Ectodermal cell (in vitro differentiated cells): ENCODE data around the gene ABTB2.

Source experiments
- H3K27ac ChIP-seq: 2 replicates; pipeline ENCODE4 v1.7.0; 2013; ENCODE audit warnings: mild to moderate bottlenecking, low read depth, low read length; ENCODE audit not compliant: insufficient read depth, poor library complexity, severe bottlenecking
- H3K27me3 ChIP-seq: 2 replicates; pipeline ENCODE4 v1.7.0; 2013; ENCODE audit warnings: mild to moderate bottlenecking, low read length; ENCODE audit not compliant: insufficient read depth, control insufficient read depth, poor library complexity, severe bottlenecking
- H3K36me3 ChIP-seq: one replicate; pipeline ENCODE4 v1.7.0; 2013; ENCODE audit warnings: low read length; ENCODE audit not compliant: control insufficient read depth, insufficient read depth
- H3K4me1 ChIP-seq: one replicate; pipeline ENCODE4 v1.7.0; 2013; ENCODE audit warnings: low read length; ENCODE audit not compliant: control insufficient read depth, insufficient read depth
- H3K4me3 ChIP-seq: 2 replicates; pipeline ENCODE4 v1.7.0; 2013; ENCODE audit warnings: low read depth, low read length, control low read depth; ENCODE audit not compliant: insufficient read depth
- H3K9me3 ChIP-seq: 2 replicates; pipeline ENCODE4 v1.7.0; 2013; ENCODE audit warnings: mild to moderate bottlenecking, low read length, moderate library complexity; ENCODE audit not compliant: control insufficient read depth
- WGBS, 2 experiments: methylation state at CpG; one replicate each; pipeline ENCODE4 v1.1.7; 2013; ENCODE audit warnings: missing lambda C conversion rate in 2 of 2; 5-methylcytosine and 5-hydroxymethylcytosine counted together

Gene ABTB2

DNA sequence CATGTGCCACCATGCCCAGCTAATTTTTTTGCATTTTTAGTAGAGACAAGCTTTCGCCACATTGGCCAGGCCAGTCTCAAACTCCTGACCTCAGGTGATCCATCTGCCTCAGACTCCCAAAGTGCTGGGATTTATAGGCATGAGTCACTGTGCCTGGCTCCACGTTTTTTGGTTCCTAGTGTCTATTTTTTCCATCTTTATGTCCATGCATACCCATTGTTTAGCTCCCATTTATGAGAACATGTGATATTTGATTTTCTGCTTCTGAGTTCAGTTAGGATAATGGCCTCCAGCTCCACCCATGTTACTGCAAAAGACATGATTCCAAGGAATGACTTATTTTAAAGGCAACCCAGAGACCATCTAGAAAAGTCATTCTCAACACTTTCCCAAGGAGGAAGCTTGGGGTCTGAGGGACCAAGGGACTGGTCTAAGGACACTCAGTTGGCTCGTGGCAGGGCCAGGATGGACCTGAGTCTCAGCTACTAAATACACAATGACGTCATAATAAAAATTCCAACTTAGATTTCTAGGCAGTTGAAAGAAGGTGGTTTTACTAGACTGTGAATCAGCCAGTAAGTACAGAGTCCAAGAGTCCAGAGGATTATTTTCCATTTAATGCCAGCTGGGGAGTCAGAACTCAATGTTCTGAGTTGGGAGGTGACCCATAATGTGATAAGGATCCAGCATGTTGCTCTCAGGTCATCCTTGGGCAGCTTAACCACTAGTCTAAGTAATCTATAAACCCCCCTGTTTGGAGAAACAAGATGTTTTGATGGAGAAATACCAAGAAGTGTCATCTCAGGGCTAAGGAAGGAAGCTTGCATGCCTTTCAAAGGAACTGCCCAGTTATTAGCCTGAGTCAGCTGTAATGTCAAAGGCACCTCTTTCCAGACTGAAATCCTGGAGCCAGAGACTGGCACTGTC lies 39.4 kb downstream of the ABTB2 start:
- H3K36me3 ChIP-seq: no peaks in the 10 kb centered on the region
- H3K4me1 ChIP-seq: peaks cover 4% of the 10 kb centered on the region
- 89 to 95% methylated on average over 4 of the region's 4 CpGs for WGBS, 2 experiments
- no peaks in the 10 kb centered on the region for H3K27me3 ChIP-seq
- H3K27ac ChIP-seq: no peak overlapping the region
- no peak overlapping the region for H3K4me3 ChIP-seq
- no peaks in the 10 kb centered on the region for H3K9me3 ChIP-seq

DNA sequence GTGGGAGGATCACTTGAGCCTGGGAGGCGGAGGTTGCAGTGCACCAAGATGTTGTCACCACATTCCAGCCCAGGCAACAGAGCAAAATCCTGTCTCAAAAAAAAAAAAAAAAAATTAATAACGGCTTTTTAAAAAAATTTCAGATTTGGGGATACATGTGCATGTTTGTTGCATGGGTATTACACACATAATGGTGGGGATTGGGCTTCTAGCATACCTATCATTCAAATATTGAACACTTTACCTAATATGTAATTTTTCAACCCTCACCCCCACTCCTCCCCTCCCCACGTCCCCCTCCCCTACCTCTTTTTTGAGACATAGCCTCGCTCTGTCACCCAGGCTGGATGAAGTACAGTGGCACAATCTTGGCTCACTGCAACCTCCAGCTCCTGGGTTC lies 40.1 kb downstream of the ABTB2 start:
- 93 to 95% methylated on average over 3 of the region's 4 CpGs for WGBS, 2 experiments
- Histone ChIP-seq H3K4me3 (no peak overlapping the region), H3K4me1 (peaks cover 4% of the 10 kb centered on the region), H3K36me3 (no peaks in the 10 kb centered on the region), H3K27me3 (no peaks in the 10 kb centered on the region), H3K9me3 (no peaks in the 10 kb centered on the region), H3K27ac (no peak overlapping the region)

DNA sequence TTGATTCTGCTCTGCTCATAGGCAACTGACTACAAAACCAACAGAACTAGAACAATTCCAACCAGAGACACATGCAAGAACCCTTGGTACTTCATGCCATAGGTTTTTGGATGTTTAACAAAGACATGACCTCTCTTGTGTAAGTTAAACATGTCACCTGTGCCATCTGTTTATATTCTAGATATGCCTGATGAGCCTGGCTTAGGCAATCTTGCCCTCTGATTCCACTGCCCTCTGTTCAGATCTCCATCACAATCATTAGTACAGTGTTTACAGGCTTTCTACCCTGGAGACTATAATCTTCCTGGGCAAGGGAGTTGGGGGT lies 40.8 kb downstream of the ABTB2 start:
- H3K27me3 ChIP-seq: no peaks in the 10 kb centered on the region
- no peaks in the 10 kb centered on the region for H3K9me3 ChIP-seq
- no peaks in the 10 kb centered on the region for H3K36me3 ChIP-seq
- no peak overlapping the region for H3K4me3 ChIP-seq
- H3K27ac ChIP-seq: no peak overlapping the region
- H3K4me1 ChIP-seq: peaks cover 4% of the 10 kb centered on the region

DNA sequence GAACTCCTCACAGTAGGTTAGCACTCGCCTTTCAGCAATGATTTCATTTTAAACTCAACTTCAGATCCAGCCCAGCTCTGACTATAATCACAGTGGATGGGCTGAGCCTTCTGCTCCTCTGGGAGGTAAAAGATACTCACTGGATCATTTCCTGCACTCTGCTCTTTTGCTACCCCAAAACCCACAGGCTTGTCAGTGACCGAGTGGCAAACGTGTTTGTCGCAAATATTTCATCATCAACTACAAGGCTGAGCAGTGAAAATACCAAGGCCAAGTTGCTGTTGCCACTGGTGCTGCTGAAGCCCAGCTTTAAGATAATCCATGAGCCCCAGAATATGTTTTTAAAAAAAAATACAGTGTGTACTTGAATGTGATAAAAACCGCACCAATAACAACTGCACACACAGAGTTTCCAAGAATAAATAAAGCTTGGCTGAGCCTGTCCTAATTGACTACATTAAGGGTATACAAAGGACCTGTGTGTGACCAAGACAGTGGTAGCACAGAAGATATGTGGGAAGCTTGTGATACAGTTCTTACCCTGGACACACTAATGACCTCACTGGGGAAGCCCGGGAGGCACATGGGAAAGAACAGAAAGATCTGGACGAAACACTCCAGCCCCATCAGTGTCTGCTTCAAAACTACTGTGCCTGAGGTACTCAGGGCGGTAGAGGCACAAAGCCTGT lies 41.3 kb downstream of the ABTB2 start:
- H3K27ac ChIP-seq: no peak overlapping the region
- H3K27me3 ChIP-seq: no peaks in the 10 kb centered on the region
- peaks cover 4% of the 10 kb centered on the region for H3K4me1 ChIP-seq
- H3K4me3 ChIP-seq: no peak overlapping the region
- WGBS, 2 experiments: 88 to 92% methylated on average over 8 of the region's 8 CpGs
- no peaks in the 10 kb centered on the region for H3K9me3 ChIP-seq
- no peaks in the 10 kb centered on the region for H3K36me3 ChIP-seq

DNA sequence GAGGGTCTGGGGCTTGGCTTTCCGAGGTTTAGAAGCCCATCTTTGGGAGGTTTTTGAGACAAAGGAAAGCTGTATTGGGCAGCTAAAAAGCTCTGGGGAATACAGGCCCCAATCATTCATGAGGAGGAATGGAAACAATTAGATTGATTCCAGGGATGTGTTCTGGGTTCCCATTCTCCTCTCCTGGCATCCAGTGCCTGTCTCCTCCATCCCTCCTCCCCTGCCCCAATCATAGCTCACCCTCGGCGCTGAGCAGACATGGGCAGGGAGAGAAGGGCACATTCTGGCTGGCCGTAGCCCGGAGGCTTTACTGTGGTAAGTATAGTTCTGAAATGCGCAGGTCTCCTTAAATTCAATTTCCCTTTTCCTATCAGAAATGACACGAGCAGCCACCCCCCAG lies 42.4 kb downstream of the ABTB2 start:
- no peak overlapping the region for H3K27ac ChIP-seq
- H3K27me3 ChIP-seq: no peaks in the 10 kb centered on the region
- 87 to 92% methylated on average over 7 of the region's 7 CpGs for WGBS, 2 experiments
- H3K4me1 ChIP-seq: peaks cover 4% of the 10 kb centered on the region
- H3K36me3 ChIP-seq: no peaks in the 10 kb centered on the region
- no peak overlapping the region for H3K4me3 ChIP-seq
- H3K9me3 ChIP-seq: no peaks in the 10 kb centered on the region

DNA sequence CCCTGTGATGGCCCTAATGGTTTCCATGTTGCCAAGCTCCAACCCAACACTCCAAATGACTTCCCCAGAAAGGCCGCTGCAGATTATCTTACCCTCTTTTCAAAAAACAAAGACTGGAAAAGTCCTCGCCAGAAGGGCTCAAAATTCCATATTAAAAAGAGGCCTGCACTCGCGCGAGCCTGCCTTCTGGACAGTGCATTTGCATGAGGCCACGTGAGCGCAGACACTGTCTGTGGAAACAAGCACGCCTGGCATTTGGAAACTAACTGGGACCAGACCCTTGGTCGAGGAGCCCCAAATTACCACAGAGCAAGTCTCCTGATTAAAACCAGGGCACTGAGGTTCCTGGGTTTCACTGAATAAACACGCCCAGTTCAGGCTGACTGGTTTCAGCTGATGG lies 42.9 kb downstream of the ABTB2 start:
- no peak overlapping the region for H3K4me3 ChIP-seq
- H3K27me3 ChIP-seq: no peaks in the 10 kb centered on the region
- H3K36me3 ChIP-seq: no peaks in the 10 kb centered on the region
- no peaks in the 10 kb centered on the region for H3K9me3 ChIP-seq
- H3K27ac ChIP-seq: no peak overlapping the region
- 93% methylated on average over 10 of the region's 10 CpGs for WGBS, 2 experiments
- peaks cover 4% of the 10 kb centered on the region for H3K4me1 ChIP-seq

DNA sequence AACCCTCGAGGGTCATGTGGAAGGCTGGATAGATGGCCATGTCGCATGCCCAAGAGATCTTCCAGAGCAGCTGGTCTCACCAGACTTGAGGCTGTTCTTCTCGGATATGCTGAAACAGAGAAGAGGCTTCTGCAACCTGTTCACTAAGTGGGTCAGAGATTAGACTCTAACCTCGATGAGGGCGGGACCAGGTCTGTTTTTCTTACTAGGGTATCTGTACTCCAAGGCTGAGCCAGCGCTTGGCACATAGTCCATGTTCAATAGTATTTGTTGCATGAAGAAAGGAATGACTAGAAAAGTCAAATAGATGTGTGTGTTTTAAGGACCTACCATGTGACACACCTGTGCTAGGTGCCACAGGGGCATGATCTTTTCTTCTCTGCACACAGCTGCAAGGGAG lies 43.6 kb downstream of the ABTB2 start:
- Histone ChIP-seq H3K36me3 (no peaks in the 10 kb centered on the region), H3K27ac (no peak overlapping the region), H3K4me1 (peaks cover 4% of the 10 kb centered on the region), H3K9me3 (no peaks in the 10 kb centered on the region), H3K27me3 (no peaks in the 10 kb centered on the region), H3K4me3 (no peak overlapping the region)
- 96% methylated on average over 6 of the region's 6 CpGs for WGBS, 2 experiments

DNA sequence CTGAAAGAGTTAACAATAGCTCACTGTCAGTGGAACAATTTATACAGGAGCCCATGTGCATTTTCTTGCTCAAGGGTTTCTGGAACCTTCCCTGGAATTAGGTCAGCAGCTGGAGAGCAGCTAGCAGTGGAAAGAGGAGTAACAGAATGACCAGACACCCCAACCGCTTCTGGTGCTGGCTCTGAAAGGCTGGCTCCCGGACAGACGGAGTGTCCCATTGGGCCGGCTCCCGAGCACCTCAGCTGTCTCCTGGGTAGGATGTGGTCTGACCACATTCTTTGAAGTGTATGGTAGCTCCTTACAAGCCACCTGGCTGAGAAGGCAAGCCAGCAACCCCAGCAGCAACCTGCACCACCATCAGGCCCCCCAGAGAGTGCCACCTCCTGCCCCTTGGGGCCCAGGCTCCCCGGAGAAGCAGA lies 44.7 kb downstream of the ABTB2 start:
- peaks cover 4% of the 10 kb centered on the region for H3K4me1 ChIP-seq
- WGBS, 2 experiments: 91 to 93% methylated on average over 6 of the region's 6 CpGs
- H3K36me3 ChIP-seq: no peaks in the 10 kb centered on the region
- no peaks in the 10 kb centered on the region for H3K27me3 ChIP-seq
- no peak overlapping the region for H3K27ac ChIP-seq
- H3K4me3 ChIP-seq: no peak overlapping the region
- H3K9me3 ChIP-seq: no peaks in the 10 kb centered on the region

DNA sequence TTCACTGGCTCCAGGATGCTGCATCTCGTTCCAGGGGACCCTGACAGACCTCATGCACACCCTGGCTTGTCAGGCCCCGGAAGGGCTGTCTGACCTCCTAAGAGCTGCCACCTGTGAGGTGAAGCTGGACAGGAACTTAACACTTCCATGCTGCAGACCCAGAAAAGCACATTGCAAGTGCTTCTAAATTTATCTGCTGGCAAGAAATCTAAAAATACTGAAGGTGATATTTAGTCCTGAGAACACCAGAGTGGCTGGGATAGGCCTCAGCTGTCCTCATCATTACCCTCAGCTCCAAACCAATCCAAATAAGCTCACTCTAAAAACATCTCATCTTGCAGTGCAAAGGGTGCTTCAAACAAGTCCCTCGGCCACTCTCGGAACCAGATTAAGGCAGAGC lies 46.7 kb downstream of the ABTB2 start:
- Histone ChIP-seq H3K27ac (no peak overlapping the region), H3K27me3 (no peaks in the 10 kb centered on the region), H3K4me3 (no peak overlapping the region), H3K36me3 (no peaks in the 10 kb centered on the region), H3K4me1 (peaks cover 2% of the 10 kb centered on the region), H3K9me3 (no peaks in the 10 kb centered on the region)
- 91 to 94% methylated on average over 4 of the region's 4 CpGs for WGBS, 2 experiments

DNA sequence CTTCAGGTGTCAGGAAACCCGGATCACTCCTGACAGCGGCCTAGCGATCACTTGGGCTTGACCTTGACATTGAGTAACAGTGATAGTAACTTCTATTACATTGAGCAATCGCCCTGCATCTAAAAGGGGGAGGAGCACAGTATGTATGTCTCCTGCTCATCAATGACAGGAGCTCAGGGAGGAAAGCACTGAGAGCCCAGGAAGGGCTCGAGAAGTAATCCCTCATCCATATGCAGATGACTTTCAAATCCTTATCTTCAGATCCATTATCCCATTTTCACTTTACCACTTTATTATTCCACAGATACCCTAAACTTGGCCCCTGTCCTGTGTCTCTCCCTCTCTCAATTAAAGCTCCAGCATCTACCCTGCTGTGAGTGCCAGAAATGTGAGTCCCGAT lies 47.8 kb downstream of the ABTB2 start:
- Histone ChIP-seq H3K9me3 (no peaks in the 10 kb centered on the region), H3K27ac (no peak overlapping the region), H3K4me1 (no peaks in the 10 kb centered on the region), H3K4me3 (no peak overlapping the region), H3K36me3 (no peaks in the 10 kb centered on the region), H3K27me3 (no peaks in the 10 kb centered on the region)
- 41 to 47% methylated on average over 6 of the region's 6 CpGs for WGBS, 2 experiments
